SK-N-DZ (cell line): ENCODE measurements around the gene STK4.
A peak's percentile ranks its signal among the peaks of the same experiment; 100 is the strongest.

Source experiments
- DNase-seq: peaks from one replicate; pipeline ENCODE4 v3.0.0-alpha.2; 2015; ENCODE audit warnings: low spot score

Gene STK4

DNA sequence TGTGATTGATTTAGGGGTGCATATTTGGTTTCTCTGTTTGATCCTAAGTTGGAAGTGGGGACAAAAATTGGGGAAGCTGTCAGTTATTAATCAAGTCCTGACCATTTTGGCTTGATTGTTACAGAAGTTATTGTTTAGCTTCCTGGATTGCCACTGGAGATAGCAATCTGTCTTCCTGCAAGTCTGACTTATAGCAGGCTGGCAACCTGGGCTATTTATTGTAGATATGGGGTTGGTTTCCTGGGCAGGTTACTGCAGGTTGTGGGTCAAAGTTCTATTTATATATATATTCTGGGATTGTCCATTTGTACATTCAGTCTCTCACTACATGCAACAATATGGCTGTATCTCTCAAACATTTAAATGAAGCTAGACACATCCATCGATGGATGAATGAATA lies 116.8 kb downstream of the STK4 start:
- DNase-seq = no peak

DNA sequence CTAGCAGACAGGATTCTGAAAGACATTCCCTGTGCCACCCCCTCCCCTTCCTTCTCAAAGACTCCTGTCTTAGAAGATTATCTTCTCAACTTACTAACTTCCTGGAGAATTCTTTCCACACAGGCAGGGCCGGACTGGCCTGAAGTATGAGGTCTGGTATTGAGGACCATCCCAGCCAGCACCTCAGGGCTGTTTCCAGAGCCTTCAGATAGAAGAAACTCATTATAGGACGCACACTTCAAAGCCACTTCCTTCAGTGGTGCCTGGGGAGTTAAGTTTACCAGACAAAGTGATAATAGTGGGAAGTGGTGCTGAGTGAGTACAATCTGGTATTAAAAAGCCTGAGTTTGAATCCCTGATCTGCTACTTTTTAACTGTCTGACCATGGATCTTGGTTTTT lies 119.0 kb downstream of the STK4 start:
- no peak for DNase-seq

DNA sequence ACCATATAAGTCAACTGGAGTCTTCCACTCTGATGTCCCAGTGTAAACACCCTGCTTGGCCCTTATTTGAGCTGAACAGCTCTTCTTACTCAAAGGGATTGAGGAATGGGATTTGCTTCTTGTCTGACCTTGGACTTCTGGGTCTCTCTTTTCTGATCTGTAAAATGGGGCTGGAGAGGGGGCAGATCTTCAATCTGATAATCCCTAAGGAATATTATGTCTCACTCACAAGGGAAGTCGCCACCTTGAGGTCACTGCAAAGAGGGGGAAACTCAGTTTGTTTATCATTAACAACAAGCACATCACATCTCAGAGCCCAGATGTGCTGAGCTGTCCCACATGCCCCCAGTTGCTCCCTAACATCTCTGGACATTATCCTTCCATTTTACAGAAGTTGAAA lies 119.6 kb downstream of the STK4 start:
- no peak for DNase-seq

DNA sequence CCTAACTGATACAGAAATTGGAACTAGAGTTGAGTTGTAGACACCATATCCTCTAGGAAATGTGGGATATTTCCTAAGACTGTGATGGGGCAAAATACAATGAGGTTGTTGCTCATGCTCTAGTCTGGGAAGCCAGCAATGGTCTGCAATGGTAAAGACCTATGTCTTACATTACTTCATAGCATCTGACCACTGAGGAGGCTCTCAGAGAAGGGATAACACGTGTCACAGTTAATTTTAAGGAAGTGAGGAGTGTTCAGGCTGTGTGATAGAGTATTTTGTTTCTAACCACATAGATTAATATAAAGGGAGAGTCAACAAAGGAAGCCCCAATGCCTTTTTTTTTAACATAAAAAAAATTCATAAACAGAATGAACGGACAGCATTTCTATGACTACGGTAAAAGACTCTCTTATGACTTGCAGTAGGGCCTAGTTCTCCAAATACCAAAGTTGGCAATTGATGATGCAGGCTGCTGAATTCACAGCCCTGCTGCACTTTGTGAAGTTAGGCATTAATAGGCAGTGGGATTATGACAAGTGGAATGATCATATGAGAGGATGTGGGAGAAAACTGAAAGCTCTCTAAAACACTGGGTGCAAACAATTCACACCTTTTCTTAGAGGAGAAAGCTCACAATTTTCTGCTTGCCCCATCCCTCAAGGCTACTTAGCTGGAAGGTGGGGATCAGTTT lies 120.9 kb downstream of the STK4 start:
- no peak for DNase-seq

DNA sequence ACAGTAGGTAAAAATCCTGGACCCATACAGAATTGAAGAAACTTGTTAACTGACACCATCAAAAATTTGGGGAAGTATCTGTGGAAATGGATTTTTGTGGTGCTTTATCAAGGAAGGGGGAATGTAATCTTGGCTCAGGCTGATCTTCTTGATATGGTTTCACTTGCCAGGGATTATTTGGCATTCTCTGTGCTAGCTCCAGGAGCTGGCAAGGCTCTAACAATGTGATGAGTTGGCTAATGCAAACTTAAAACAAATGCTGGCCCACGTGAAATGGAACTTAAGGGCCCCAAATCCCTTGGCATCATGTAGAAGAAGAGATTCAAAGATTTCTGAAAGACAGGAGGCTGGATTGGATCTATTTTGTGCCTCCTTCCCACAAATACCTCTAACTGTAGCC lies 121.5 kb downstream of the STK4 start:
- DNase-seq = no peak

DNA sequence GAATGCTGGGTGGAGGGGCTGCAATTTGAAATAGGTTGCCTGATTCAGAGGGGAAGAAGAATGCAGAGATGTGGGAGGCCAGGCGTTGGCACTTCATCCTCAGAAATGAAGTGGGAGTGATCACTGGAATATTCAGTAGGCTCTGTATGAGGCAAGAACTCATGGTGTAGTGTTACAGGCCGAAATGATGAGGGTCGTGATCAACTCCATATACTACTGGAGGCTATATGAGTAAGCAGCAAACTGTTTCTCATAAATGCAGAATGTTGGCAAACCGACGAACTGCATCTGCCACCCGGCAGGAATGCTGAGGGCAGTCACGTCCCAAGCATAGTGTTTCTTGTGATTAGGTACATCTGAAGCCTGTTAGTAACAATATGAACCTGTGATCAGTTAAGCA lies 121.9 kb downstream of the STK4 start:
- DNase-seq = no peak

DNA sequence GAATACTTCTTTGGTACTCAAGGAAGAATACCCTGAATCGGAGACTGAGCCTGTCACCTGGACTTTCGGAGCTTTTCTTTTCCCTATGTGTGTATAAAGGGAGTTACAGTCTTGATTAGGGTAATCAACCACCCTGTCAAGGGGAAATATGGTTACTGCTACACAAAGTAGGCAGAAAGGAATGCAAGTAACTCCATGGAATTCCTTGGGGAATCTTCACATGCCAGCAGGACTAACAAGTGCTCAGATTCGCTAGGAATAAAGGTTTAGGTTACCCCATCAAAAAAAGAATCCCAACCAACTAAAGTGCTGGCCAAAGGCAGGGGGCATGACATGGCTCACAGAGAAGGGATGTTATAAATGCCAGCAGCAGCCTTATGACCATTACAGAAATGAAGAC lies 124.2 kb downstream of the STK4 start:
- DNase-seq = no peak

DNA sequence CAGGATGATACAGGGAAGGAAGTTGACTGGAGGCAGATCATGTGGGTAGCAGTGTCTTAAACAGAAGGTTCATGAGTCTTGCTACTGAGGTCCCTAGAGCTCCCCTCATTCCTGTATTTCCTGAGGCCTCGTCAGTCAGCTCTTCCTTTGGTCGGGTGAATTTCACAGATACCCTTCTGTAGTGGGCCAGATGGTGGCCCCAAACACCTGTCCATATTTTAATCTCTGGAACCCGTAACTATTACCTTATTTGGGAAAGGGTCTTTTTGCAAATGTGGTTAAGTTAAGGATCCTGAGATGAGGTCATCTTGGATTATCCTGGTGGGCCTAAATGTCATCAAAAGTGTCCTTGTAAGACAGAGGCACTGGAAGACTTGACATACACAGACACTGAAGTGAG lies 125.1 kb downstream of the STK4 start:
- no peak for DNase-seq

DNA sequence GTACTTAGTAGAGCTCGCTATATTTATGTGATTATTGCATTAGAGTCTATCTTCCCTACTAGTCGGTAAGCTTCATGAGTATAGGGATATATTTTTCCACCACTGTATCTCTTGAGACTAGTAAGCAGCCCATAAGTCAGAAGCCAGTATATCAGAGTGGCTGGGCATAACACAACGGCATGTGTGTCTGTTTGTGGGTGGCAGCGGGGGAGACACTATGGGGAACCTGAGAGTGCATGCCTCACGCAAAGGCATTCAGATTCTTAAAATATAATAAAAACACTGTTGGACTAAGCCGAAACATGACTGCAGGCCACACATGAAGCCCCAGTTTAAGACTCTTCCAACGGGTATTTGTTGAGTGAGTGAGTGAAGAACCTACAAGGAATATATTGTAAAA lies 126.6 kb downstream of the STK4 start:
- DNase-seq = no peak

DNA sequence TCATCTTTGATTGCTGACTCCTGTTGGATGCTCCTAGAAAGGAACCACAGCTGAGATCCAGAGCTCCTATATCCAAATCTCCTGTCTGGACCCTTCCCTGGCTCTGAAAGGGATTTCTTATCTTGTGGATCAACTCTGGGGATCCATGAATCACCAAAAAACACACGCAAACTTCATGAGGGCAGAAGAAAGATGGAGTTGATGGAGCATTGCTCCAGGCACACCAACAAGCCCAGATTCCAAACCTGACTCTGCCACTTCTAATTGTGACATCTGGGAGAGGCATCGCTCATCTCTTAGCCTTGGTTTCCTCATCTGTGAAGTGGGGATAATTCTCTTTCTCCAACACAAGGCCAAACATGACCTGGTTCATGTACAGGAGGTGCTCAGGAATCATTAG lies 127.9 kb downstream of the STK4 start:
- DNase-seq = no peak

DNA sequence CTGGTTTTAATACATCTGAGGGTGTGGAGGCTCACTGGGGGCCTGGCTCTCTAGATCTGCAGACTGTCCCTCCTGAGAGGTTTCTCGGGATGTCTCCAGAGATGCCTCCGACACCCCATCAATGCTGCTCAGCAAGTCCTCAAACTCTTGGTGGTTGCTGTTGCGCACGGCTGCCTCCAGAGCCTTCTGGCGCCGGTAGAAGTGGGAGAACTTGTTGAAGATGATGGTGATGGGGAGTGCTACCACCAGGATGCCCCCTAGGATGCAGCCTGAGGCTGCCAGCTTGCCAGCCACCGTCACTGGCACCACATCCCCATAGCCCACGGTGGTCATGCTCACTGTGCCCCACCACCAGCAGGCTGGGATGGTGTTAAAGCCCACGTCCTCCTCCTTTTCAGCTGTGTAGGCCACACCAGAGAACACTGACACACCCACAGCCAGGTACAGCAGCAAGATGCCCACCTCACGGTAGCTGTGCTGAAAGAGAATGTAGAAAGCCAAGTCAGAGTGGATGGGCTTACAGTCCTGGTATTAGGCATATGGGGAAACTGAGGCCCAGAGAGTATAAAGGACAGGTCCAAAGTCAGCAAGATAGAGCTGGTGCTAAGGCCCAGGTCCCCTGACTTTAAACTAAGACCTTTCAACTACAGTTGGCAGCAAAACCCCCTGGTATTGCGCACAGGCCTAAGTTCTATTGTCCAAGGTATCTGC lies 128.7 kb downstream of the STK4 start:
- DNase-seq = no peak

DNA sequence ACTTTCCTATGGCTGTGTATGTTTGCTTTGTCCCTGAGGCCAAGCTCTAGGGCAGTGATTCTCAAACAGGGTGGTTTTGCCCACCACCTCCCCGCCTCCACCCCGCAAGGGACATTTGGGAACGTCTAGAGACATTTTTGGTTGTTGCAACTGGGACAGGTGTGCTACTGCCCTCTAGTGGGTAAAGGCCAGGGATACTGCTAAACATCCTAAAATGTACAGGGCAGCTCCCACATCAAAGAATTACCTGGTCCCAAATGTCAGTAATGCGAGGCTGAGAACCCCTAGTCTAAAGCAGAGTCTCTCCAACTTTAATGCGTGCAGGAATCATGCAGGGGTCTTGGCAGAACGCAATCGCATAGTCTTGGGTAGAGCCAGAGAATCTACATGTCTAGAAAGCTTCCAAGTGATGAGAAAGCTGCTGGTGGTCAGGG lies 129.5 kb downstream of the STK4 start:
- peak; percentile 59 for DNase-seq

DNA sequence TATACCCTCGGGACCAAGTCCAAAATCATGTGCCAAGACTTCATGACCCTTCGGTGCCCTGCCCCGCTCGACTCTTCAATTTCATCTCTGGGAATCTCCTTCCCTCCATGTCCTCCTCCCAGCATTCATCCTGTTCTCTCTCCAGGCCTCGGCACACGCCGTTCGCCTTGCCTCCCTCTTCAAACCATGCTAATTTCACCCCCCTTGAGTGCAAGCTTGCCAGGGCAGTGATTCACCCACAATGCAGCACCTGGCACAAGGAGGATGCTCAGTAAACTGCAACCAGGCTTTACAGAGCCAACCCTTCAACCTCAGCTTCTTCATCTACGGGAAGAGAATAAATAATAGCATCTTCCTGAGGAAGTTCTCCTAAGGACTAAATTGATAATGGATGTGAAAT lies 130.5 kb downstream of the STK4 start:
- no peak for DNase-seq

DNA sequence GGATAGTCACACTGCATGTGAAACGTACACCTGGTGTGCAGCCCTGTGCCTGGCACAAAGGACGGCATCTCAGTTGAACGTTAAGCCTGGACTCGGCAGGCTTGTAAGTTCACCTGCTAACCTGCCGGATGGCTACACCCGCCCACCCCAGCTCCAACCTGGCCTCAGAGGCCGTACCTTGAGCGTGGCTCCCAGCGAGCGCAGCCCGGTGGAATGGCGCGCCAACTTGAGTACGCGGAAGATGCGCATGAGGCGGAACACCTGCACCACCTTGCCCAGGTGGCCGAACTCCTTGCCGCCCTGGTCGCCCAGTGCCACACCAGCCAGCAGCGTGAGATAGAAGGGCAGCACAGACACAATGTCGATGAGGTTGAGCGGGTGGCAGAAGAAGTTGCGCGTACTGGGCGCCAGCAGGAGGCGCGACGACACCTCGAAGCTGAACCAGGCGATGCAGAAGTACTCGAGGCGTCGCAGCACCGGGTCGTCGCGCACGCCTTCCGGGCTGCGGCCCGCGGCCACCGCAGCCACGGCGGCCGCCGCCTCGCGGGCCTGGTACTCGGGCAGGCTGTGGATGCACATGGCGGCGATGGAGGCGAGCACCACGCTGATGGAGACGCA lies 131.3 kb downstream of the STK4 start:
- DNase-seq = no peak

DNA sequence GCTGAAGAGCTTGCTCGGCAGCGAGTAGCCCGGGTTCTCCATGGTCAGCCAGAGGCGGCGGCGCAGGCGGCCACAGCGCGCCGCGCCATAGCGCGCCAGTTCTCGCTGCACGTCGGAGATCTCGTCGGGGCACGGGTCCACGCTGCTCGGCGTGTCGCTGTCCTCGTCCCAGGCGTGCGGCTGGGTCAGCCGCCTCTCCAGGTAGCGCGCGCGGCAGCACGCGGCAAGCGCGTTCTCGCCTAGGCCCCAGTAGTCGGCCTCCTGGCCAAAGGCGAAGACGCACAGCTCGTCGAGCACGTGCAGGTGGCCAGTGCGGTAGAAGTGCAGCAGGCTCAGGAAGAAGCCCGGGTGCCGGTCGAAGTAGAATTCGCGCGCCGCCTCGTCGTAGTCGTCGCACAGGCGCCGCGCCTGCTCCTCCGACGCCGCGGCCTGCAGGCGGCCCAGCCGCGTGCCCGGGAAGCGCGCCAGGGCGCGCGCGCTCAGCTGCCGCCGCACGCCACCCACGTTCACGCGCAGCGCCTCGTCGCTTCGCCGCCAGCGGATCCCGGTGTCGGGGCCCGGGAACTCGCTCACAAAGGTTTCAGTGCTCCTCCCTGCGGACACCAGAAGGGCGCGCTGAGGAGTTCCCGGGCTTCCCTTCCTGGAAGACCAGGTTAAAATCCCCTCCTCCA lies 131.9 kb downstream of the STK4 start:
- peak; percentile 58 for DNase-seq

DNA sequence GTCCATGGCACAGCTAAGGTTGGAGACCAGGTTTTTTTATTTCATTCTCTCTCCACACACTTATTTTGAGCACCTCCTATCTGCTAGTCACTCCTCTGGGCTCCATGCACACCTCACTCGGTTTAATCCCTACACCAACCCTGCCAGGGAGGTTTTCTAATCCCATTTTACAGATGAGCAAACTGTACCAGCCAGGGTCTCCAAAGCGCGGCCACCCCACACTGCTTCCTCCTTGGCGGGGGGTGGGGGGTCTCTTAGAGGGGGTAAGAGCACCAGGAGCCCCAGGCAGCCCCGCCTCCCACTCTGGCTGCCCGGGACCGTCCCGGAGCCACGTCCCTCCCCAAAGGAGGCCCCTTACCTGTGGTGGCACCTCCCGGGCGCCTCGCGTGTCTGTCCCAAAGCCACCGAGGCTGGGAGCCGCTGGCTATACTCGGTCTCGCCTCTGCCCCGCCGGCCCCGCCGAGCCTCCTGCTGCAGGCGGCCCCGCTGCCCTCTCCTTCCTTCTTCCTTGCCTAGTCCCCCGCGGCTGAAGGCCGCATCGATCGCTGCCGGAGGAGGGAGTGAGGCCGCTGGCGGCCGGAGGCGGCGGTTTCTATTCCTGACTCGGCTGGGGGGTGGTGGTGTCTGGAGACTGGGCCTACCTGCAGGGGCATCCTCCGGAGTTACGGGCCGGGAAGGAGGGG lies 134.4 kb downstream of the STK4 start, which contains the start of gene KCNS1:
Gene KCNS1, minus strand, starts transcription at position 565 of the 683 bp plus-strand sequence. CDS start 1,891 bp downstream, outside the sequence.
- DNase-seq = peak; percentile 43

DNA sequence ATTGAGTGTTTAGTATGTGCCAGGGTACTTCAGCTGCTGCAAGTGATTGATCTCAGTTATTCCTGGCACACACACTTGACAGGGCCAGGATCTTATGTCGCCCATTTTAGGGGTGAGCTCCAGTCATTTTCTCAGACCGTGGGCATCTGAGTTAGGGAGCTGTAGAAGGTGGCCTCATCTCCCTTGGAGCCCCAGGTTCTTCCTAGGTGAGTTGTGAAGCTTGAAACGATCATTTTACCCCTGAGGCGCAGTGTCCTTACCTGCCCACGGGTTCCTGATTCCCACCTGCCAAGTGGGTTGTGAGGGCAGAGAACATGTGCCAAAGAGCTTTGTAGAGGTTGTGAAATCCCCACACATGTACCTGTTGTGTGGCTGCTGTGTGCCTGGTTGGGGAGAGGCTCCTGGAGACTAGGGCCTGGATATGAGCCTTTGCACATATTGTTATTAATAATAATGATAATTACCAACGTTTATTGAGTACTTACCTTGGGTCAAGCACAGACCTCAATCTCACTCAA lies 135.1 kb downstream of the STK4 start:
- no peak for DNase-seq

DNA sequence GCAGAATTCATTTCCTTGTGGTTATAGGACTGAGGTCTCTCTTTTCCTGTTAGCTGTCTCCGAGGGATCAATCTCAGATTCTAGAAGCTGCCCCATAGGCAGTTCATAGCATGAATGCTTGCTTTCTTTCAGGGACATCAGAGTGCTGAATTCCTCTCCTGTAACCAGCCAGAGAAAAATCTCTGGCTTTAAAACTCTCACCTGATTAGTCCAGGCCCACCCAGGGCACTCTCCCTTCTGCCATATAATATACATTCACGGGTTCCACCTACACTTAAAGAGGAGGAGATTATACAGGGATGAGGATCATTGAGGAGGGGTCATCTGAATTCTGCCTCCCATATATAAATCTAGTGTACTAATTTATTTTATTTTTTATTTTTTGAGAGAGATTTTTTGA lies 136.8 kb downstream of the STK4 start:
- DNase-seq = no peak

DNA sequence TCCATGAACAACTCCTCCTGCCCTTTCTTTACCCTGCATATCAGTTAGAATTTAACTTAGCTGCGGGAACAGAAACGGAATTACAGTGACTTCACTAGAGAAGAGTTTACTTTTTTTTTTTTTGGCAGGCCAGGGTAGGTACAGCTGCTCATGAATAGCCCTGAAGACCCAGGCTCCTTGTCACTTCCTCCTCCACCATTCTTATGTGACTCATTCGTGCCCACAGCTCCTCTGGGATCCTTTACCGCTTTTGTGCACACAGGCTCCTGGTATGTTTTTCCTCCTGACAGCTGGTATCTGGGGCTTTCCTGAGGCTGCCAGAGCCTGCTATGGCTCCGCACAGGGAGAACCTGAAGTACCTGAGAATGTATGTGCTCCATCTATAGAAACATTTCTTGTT lies 138.5 kb downstream of the STK4 start:
- no peak for DNase-seq

DNA sequence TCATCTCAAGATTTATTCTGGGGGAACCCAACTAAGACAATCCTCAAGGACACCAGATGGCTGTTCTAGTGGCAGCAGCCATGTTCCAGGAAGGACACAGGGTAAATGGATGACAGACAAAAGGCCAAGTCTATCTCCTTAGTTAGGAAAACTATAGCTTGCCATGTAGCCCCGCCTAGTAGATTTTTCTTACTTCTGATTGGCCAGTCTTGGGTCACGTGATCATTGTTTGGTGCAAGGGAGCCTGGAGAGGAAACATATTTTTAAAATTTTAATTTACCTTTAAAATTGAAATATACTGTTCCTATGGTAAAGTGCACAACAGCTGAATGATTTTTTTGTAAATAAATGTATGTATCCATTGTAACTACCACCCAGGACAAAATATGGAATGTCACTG lies 139.0 kb downstream of the STK4 start:
- no peak for DNase-seq

DNA sequence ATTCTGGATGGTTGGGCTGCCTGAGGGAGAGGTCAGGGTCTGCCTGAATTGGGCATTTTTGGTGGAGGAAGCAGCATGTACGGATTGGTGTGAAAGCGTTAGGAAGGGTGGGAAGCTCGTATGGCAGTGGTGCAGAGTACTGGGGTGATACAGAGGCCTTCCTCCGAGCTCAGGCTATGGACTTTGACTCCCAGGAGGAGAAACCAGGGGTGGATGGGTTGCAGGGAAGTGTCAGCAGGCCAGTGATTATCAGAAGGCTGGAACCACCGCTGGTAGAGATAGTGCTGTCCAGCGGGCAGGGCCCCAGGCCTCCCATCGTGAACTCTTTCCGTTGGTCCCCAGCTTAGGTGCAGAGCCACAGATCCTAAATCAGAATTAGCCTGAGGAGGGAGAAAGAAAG lies 143.3 kb downstream of the STK4 start:
- DNase-seq = no peak

DNA sequence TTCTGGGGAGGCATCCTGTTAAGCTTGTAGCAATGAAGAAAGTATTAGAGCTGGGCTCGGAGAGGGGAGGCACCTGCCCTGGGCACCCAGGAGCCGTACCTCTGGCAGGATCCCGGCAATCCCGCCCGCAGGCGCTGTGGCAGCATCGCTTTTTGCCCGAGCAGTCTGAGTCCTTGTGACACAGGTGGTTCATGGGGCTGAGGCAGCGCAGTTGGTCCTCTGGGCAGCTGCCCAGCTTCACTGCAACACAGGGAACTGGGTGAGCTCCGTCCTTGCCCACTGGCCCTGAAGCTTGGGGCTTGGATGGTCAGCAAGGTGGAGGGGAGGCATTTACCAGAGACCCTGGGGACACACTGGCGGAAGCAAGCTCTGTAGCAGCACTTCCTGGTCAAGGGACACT lies 144.0 kb downstream of the STK4 start:
- no peak for DNase-seq
